HAP-1 (cell line): ENCODE data around the gene RPS27L.

ENCODE experiments used
- DNase-seq, 2 experiments: peaks; one replicate each; pipeline ENCODE4 v3.0.0-alpha.2; 2016 to 2020; ENCODE audit warnings: low spot score in 2 of 2
- H3K27me3 ChIP-seq: fragments of 250-450 bp; sonication (Bioruptor Pico); 2 replicates; pipeline ENCODE4 v1.5.1; 2020; ENCODE audit warnings: low read depth, mild to moderate bottlenecking, moderate library complexity
- H3K36me3 ChIP-seq: fragments of 250-450 bp; sonication (Bioruptor Pico); replicated peaks from 2 replicates; pipeline ENCODE4 v1.5.1; 2020; ENCODE audit warnings: mild to moderate bottlenecking
- H3K4me1 ChIP-seq: fragments of 250-450 bp; sonication (Bioruptor Pico); 2 replicates; pipeline ENCODE4 v1.5.1; 2020; ENCODE audit warnings: mild to moderate bottlenecking
- H3K4me3 ChIP-seq: fragments of 250-450 bp; sonication (Bioruptor Pico); 2 replicates; pipeline ENCODE4 v1.5.1; 2020; ENCODE audit warnings: mild to moderate bottlenecking, moderate library complexity
- H3K9me3 ChIP-seq: fragments of 250-450 bp; sonication (Bioruptor Pico); 2 replicates; pipeline ENCODE4 v1.5.1; 2020; ENCODE audit warnings: mild to moderate bottlenecking, moderate library complexity
- in situ Hi-C: fragments of 300-500 bp; cut with MboI; formaldehyde crosslinking; loops from 3 replicates; pipeline ENCODE4 v1.14.3; 2020; ENCODE audit warnings: low sequenced_read_pairs, inconsistent platforms, mixed read lengths

Gene RPS27L

GRCh38 chr15:63191895-63192618 is 34.8 kb upstream of the RPS27L start:
- peaks cover 30% of the 10 kb centered on the region for H3K4me1 ChIP-seq
- in situ Hi-C loops, result no loop called here
- H3K27me3 ChIP-seq, result no peaks in the 10 kb centered on the region
- DNase-seq, result no peak
- no peaks in the 10 kb centered on the region for H3K36me3 ChIP-seq
- H3K4me3 ChIP-seq, result no peak overlapping the region
- no peaks in the 10 kb centered on the region for H3K9me3 ChIP-seq

GRCh38 chr15:63190769-63191649 is 33.7 kb upstream of the RPS27L start:
- H3K4me3 ChIP-seq, result peak overlapping the region; percentile 63
- no peaks in the 10 kb centered on the region for H3K36me3 ChIP-seq
- no peak for DNase-seq
- in situ Hi-C loops, result no loop called here
- H3K4me1 ChIP-seq, result peaks cover 24% of the 10 kb centered on the region
- H3K27me3 ChIP-seq, result no peaks in the 10 kb centered on the region
- H3K9me3 ChIP-seq, result no peaks in the 10 kb centered on the region

- Histone ChIP-seq H3K27me3 (no peaks in the 10 kb centered on the region), H3K4me3 (peak overlapping the region; percentile 63), H3K36me3 (no peaks in the 10 kb centered on the region), H3K4me1 (peaks cover 24% of the 10 kb centered on the region), H3K9me3 (no peaks in the 10 kb centered on the region)
- DNase-seq, result no peak
- in situ Hi-C loops, result no loop called here
These were observed 32.9 kb upstream of the RPS27L start for GRCh38 chr15:63189941-63190768.

GRCh38 chr15:63188926-63189871 is 31.9 kb upstream of the RPS27L start, which contains the start of gene RAB8B:
RAB8B (plus strand) TSS chr15:63189606; CDS start chr15:63189625, 19 bp downstream.
- in situ Hi-C loops, result no loop called here
- H3K4me3 ChIP-seq, result peak within 1 kb of the TSS; percentile 63
- H3K9me3 ChIP-seq, result no peaks in the 10 kb centered on the region
- DNase-seq, result peak; percentile 100
- H3K4me1 ChIP-seq, result peaks cover 24% of the 10 kb centered on the region
- H3K36me3 ChIP-seq, result no peaks in the 10 kb centered on the region
- H3K27me3 ChIP-seq, result no peaks in the 10 kb centered on the region

GRCh38 chr15:63188247-63188925 is 31.1 kb upstream of the RPS27L start:
- Histone ChIP-seq H3K27me3 (no peaks in the 10 kb centered on the region), H3K9me3 (no peaks in the 10 kb centered on the region), H3K36me3 (no peaks in the 10 kb centered on the region), H3K4me1 (peaks cover 24% of the 10 kb centered on the region), H3K4me3 (peak overlapping the region; percentile 63)
- DNase-seq, result peak; percentile 53 to 73
- in situ Hi-C loops, result no loop called here

- H3K4me1 ChIP-seq, result peaks cover 24% of the 10 kb centered on the region
- in situ Hi-C loops, result no loop called here
- H3K4me3 ChIP-seq, result no peak overlapping the region
- no peak for DNase-seq
- no peaks in the 10 kb centered on the region for H3K36me3 ChIP-seq
- H3K27me3 ChIP-seq, result no peaks in the 10 kb centered on the region
- H3K9me3 ChIP-seq, result no peaks in the 10 kb centered on the region
These were observed 30.4 kb upstream of the RPS27L start for GRCh38 chr15:63187589-63188226.

GRCh38 chr15:63186065-63186464 is 28.8 kb upstream of the RPS27L start:
- DNase-seq, result no peak
- peaks cover 22% of the 10 kb centered on the region for H3K4me1 ChIP-seq
- H3K4me3 ChIP-seq, result no peak overlapping the region
- no peaks in the 10 kb centered on the region for H3K9me3 ChIP-seq
- in situ Hi-C loops, result no loop called here
- H3K36me3 ChIP-seq, result no peaks in the 10 kb centered on the region
- no peaks in the 10 kb centered on the region for H3K27me3 ChIP-seq

- in situ Hi-C loops, result no loop called here
- H3K4me3 ChIP-seq, result no peak overlapping the region
- no peak for DNase-seq
These were observed 27.9 kb upstream of the RPS27L start for GRCh38 chr15:63185206-63185605.

GRCh38 chr15:63181648-63182047 is 24.4 kb upstream of the RPS27L start:
- no peaks in the 10 kb centered on the region for H3K36me3 ChIP-seq
- no peaks in the 10 kb centered on the region for H3K9me3 ChIP-seq
- H3K4me1 ChIP-seq, result peaks cover 11% of the 10 kb centered on the region
- H3K4me3 ChIP-seq, result no peak overlapping the region
- in situ Hi-C loops, result no loop called here
- no peak for DNase-seq
- H3K27me3 ChIP-seq, result no peaks in the 10 kb centered on the region

More at GRCh38 chr15:63185206-63185605, 27.9 kb upstream of the RPS27L start:
- no peaks in the 10 kb centered on the region for H3K27me3 ChIP-seq
- peaks cover 14% of the 10 kb centered on the region for H3K4me1 ChIP-seq
- H3K9me3 ChIP-seq, result no peaks in the 10 kb centered on the region
- H3K36me3 ChIP-seq, result no peaks in the 10 kb centered on the region

GRCh38 chr15:63180746-63181145 is 23.5 kb upstream of the RPS27L start:
- Histone ChIP-seq H3K27me3 (no peaks in the 10 kb centered on the region), H3K36me3 (no peaks in the 10 kb centered on the region), H3K4me1 (peaks cover 11% of the 10 kb centered on the region), H3K4me3 (no peak overlapping the region), H3K9me3 (no peaks in the 10 kb centered on the region)
- in situ Hi-C loops, result no loop called here
- no peak for DNase-seq

- Histone ChIP-seq H3K4me3 (no peak overlapping the region), H3K27me3 (no peaks in the 10 kb centered on the region)
These were observed 20.8 kb upstream of the RPS27L start for GRCh38 chr15:63178034-63178433.

GRCh38 chr15:63176302-63176701 is 19.0 kb upstream of the RPS27L start:
- peaks cover 31% of the 10 kb centered on the region for H3K4me1 ChIP-seq
- in situ Hi-C loops, result no loop called here
- H3K9me3 ChIP-seq, result no peaks in the 10 kb centered on the region
- no peak overlapping the region for H3K4me3 ChIP-seq
- H3K27me3 ChIP-seq, result no peaks in the 10 kb centered on the region
- no peaks in the 10 kb centered on the region for H3K36me3 ChIP-seq
- DNase-seq, result no peak

More at GRCh38 chr15:63178034-63178433, 20.8 kb upstream of the RPS27L start:
- Histone ChIP-seq H3K36me3 (no peaks in the 10 kb centered on the region), H3K9me3 (no peaks in the 10 kb centered on the region), H3K4me1 (peaks cover 24% of the 10 kb centered on the region)
- peak in 1 of 2 experiments; percentile 52 for DNase-seq
- in situ Hi-C loops, result no loop called here
